NB4 (cell line): ENCODE data around the gene PLPPR5.

Experiments used
- DNase-seq: peaks from one replicate; pipeline ENCODE4 v3.0.0; 2010; ENCODE audit warnings: low read depth
- H3K4me3 ChIP-seq: one replicate; pipeline ENCODE4 v1.5.1; 2011; ENCODE audit warnings: mild to moderate bottlenecking, low read depth, low read length, moderate library complexity
- MYC ChIP-seq: IDR thresholded peaks from 2 replicates; pipeline ENCODE4 v1.6.1; 2011; ENCODE audit warnings: low read depth, low read length
- POLR2A ChIP-seq: IDR thresholded peaks from 2 replicates; pipeline ENCODE4 v1.6.1; 2011; ENCODE audit warnings: mild to moderate bottlenecking; ENCODE audit not compliant: insufficient read length; ENCODE audit errors: extremely low read depth
- TF ChIP-seq, protein P1 (sequence below): IDR thresholded peaks from 2 replicates; pipeline ENCODE4 v1.6.1; 2011; ENCODE audit warnings: low read depth, low read length
- TF ChIP-seq, protein P2 (sequence below): IDR thresholded peaks from one replicate; pipeline ENCODE4 v1.5.1; 2012; ENCODE audit warnings: low read depth, low read length

PLPPR5 gene

DNA sequence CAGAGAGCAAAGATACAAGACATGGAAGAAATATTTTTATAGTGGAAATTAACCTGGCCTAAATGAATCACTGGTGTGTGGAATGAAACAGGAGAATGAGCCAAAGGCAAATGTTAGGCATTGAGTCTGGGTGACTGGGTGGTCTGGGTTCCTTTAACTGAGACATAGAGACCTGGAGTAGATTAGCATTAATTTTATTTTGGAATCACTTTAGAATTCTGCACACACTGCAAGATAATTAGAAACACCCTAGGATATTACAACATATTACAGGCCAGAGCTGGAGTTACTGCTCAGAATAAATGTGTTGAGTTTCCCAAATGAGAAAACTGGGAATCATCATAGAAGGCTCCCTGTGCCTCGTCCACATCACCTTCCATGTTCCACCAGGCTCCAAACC is 85.5 kb downstream of the PLPPR5 start:
- H3K4me3 ChIP-seq: no peak overlapping the region
- DNase-seq: no peak
- TF ChIP-seq, protein P1, sequence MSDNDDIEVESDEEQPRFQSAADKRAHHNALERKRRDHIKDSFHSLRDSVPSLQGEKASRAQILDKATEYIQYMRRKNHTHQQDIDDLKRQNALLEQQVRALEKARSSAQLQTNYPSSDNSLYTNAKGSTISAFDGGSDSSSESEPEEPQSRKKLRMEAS: no peak
- TF ChIP-seq MYC: no peak
- TF ChIP-seq POLR2A: no peak
- TF ChIP-seq, protein P2, sequence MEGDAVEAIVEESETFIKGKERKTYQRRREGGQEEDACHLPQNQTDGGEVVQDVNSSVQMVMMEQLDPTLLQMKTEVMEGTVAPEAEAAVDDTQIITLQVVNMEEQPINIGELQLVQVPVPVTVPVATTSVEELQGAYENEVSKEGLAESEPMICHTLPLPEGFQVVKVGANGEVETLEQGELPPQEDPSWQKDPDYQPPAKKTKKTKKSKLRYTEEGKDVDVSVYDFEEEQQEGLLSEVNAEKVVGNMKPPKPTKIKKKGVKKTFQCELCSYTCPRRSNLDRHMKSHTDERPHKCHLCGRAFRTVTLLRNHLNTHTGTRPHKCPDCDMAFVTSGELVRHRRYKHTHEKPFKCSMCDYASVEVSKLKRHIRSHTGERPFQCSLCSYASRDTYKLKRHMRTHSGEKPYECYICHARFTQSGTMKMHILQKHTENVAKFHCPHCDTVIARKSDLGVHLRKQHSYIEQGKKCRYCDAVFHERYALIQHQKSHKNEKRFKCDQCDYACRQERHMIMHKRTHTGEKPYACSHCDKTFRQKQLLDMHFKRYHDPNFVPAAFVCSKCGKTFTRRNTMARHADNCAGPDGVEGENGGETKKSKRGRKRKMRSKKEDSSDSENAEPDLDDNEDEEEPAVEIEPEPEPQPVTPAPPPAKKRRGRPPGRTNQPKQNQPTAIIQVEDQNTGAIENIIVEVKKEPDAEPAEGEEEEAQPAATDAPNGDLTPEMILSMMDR: no peak

DNA sequence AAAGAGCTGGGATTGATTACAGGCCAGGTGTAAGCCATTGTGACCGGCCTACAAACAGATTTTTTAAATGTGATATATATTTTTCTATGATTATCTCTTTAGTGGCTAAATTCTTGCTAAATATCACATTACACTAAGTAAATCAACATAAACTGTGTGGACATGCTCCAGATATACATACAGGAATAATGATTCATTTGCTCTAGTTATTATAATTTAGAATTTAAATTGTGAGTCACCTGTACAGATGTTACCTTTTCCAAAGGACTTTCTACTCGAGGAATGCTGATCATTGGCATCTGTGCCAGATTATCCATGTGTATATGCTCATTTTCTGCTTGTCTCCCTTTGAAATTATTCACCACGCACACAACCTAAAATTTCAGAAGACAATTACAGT is 90.1 kb downstream of the PLPPR5 start:
- TF ChIP-seq, protein P2: no peak
- TF ChIP-seq MYC (no peak), POLR2A (no peak)
- TF ChIP-seq, protein P1: no peak
- DNase-seq: no peak

DNA sequence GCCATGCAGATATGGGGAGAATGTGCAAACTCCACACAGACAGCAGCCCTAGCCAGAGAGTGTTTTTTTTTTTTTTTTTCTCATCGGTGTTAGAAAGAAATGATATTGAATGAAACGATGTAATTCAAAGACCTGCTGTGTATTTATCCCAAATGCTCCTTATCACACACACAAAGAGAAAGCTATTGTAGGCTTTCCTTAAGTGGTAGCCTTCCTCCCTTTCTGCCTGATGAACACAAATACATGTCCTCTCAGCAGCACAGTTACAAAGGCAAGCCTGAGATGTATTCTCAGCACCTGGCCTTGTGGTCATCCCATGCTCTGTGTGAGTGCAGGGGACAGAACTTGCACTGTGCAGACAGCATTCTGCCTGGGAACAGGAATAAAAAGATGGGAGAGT is 93.8 kb downstream of the PLPPR5 start:
- TF ChIP-seq, protein P2: no peak
- TF ChIP-seq, protein P1: no peak
- TF ChIP-seq POLR2A: no peak
- no peak for TF ChIP-seq MYC
- no peak for DNase-seq
- H3K4me3 ChIP-seq: no peak overlapping the region

More for the DNA sequence above, 90.1 kb downstream of the PLPPR5 start:
- no peak overlapping the region for H3K4me3 ChIP-seq

DNA sequence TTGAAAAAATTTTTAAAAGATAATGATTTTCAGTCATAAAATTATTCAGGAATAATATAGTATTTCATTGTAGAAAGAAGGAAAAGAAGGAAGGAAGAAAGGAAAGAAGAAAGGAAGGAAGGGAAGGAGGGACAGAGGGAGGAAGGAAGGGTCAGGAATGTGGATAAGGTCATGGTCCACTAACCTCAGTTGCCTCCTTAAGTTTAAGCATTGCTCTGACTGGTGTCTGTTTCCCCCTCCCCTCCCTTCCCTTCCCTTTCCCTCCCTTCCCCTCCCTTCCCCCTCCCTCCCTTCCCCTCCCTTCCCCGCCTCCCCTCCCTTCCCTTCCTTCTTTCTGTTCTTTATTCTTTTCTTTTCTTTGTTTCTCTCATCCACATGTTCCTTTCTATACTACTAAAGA is 95.7 kb downstream of the PLPPR5 start:
- TF ChIP-seq, protein P1: no peak
- TF ChIP-seq POLR2A: no peak
- TF ChIP-seq MYC: no peak
- TF ChIP-seq, protein P2: no peak
- DNase-seq: no peak
- no peak overlapping the region for H3K4me3 ChIP-seq

DNA sequence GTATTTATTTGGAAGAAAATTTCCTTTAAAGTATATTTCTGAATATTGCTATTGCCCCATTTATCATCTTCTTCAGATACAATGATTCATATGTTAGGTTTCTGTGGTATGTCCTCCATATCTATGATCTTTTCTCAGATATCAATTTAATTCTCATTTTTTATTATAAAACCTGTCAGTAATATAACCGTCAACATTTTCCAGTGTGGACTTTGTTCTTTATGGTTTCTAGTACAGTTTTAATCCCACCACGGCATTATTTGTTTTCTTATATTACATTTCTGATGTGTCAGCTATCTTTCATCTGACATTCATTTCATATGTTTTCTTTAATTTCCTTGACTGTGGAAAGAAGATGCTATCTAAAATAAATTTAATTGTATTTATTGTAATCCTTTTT is 97.9 kb downstream of the PLPPR5 start:
- TF ChIP-seq, protein P2: no peak
- TF ChIP-seq MYC: no peak
- TF ChIP-seq, protein P1: no peak
- TF ChIP-seq POLR2A: no peak
- no peak for DNase-seq
- no peak overlapping the region for H3K4me3 ChIP-seq
